Colonic mucosa (tissue), 4 donors: ENCODE results near the gene POU2F1. TPM values are rescaled to one million over a fixed set of nuclear protein-coding genes. Genes with fewer than 3 reads are reported as not detected.

Source experiments
- DNase-seq: peaks from one replicate; pipeline ENCODE4 v3.0.0-alpha.2; 2020
- H3K27ac ChIP-seq: fragments of 200-600 bp; one replicate; pipeline ENCODE4 v1.8.0; 2021
- H3K27me3 ChIP-seq: fragments of 200-600 bp; one replicate; pipeline ENCODE4 v1.8.0; 2021
- H3K36me3 ChIP-seq: fragments of 200-600 bp; one replicate; pipeline ENCODE4 v1.8.0; 2021
- H3K4me1 ChIP-seq: fragments of 200-600 bp; one replicate; pipeline ENCODE4 v1.8.0; 2021; ENCODE audit warnings: mild to moderate bottlenecking
- H3K4me3 ChIP-seq: fragments of 200-600 bp; one replicate; pipeline ENCODE4 v1.8.0; 2021
- H3K9ac ChIP-seq, 2 donors: one replicate each; pipeline ENCODE4 v1.7.0; 2013; ENCODE audit warnings: control low read depth in 2 of 2, low read depth in 2 of 2, low read length in 2 of 2
- H3K9me3 ChIP-seq: fragments of 200-600 bp; one replicate; pipeline ENCODE4 v1.8.0; 2021
- intact Hi-C: fragments of 100-400 bp; cut with DNase I; formaldehyde crosslinking; loops from one replicate; pipeline ENCODE4 v1.14.1; 2022
- total RNA-seq, 2 donors: library from RNA; stranded (reverse); fragmentation: NEBNext Ultra II Directional in 1 of 2; extraction: Animal tissue kit (Norgen Biotek cat#: 25700) in 1 of 2; gene quantifications; one replicate each; pipeline ENCODE4 v1.2.1, GENCODE V29; 2021
- TF ChIP-seq, protein P1 (sequence below): fragments of 200-600 bp; IDR thresholded peaks from one replicate; pipeline ENCODE4 v1.8.0; 2022; ENCODE audit warnings: antibody characterized with exemption, mild to moderate bottlenecking
- donor health status: healthy.
- donor health status: DM: no; HTN: no; CAD: no.
- donor health status: DM: no; HTN: no; CAD: no.

Gene POU2F1
- total RNA-seq, 2 donors from 2014 or later, result 16.4 to 24.4 TPM

DNA sequence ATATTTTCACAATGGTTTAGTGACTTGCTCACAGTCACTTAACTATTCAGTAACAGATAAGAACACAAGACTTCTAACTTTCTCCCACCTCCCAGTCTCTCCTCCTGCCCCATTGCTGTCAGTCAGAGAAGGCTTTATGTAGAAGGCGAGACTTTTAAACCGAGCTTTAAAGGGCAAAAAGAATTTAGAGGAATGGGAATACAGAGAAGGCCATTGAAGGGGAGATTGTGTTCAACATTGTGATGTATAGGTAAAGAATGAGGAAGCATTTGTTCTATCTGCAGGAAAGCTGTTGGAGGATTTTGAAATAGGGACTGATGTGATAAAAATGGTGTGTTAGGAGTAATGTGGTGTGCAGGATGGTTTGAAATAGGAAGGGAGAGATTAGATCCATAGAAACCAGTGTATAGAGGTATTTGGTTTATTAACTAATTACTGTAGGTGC lies 7.3 kb downstream of the POU2F1 start:
- TF ChIP-seq, protein P1, sequence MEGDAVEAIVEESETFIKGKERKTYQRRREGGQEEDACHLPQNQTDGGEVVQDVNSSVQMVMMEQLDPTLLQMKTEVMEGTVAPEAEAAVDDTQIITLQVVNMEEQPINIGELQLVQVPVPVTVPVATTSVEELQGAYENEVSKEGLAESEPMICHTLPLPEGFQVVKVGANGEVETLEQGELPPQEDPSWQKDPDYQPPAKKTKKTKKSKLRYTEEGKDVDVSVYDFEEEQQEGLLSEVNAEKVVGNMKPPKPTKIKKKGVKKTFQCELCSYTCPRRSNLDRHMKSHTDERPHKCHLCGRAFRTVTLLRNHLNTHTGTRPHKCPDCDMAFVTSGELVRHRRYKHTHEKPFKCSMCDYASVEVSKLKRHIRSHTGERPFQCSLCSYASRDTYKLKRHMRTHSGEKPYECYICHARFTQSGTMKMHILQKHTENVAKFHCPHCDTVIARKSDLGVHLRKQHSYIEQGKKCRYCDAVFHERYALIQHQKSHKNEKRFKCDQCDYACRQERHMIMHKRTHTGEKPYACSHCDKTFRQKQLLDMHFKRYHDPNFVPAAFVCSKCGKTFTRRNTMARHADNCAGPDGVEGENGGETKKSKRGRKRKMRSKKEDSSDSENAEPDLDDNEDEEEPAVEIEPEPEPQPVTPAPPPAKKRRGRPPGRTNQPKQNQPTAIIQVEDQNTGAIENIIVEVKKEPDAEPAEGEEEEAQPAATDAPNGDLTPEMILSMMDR, result no peak
- intact Hi-C loops, result no loop called here

DNA sequence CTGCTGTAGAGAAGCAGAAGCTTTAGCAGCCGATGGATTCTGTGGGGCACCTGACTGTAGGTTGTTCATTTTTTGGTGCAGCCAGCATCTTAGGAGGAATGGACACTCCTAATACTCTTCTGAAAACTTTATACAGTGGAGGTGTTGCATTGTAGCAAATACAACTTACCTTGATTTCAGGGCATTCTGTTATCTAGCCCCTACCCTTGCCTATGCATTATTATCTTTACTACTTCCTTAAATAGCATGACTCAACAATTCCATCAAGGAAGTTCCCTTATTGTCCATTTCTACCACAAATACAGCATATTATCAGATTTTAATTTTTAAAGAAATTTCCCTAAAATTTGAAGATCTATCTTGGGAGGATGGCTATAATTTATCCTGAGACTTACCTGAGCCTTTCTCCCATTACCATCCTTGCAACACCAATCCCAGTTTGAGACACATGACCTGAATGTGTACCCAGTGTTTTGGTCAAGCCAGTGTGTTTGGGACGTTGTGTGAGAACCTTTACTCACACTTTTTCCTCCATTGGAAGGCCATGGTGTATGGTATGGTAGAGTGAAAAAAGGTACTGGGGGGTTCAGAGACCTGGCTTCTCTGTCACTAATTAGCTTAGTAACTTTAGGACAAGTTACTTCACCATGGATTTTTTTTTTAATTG lies 9.2 kb downstream of the POU2F1 start:
- no peak overlapping the region for H3K9ac ChIP-seq
- TF ChIP-seq, protein P1, result no peak
- no peaks in the 10 kb centered on the region for H3K36me3 ChIP-seq
- H3K27me3 ChIP-seq, result no peaks in the 10 kb centered on the region
- intact Hi-C loops, result no loop called here
- no peak overlapping the region for H3K27ac ChIP-seq
- H3K4me1 ChIP-seq, result no peaks in the 10 kb centered on the region
- no peak for DNase-seq
- no peaks in the 10 kb centered on the region for H3K9me3 ChIP-seq
- no peak overlapping the region for H3K4me3 ChIP-seq

More for the DNA sequence above, 7.3 kb downstream of the POU2F1 start:
- no peak for DNase-seq
- no peaks in the 10 kb centered on the region for H3K27me3 ChIP-seq
- H3K4me1 ChIP-seq, result no peaks in the 10 kb centered on the region
- no peaks in the 10 kb centered on the region for H3K36me3 ChIP-seq
- H3K4me3 ChIP-seq, result no peak overlapping the region
- peak overlapping the region in 1 of 2 donors; percentile 61 for H3K9ac ChIP-seq
- peak overlapping the region; percentile 69 for H3K27ac ChIP-seq
- H3K9me3 ChIP-seq, result no peaks in the 10 kb centered on the region

DNA sequence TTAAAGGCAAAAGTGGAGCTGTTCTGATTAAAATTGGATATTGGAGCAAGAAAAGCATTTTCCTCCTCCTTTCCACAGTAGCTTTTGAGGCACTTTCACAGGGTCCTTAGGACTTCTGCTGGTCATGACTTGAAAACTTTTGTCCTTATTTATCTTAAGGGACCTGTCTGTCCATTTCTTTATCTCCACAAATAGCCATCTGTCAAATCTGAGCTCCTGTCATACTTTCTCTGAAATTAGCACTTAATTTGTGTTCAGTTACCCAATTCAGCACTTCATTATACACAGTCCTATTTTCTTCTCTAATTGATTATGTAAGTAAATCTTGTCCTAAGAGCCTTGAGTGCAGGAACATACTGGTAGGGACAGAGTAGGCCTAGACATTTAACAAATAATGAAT lies 9.8 kb downstream of the POU2F1 start:
- DNase-seq, result no peak
- Histone ChIP-seq H3K9ac (no peak overlapping the region), H3K36me3 (no peaks in the 10 kb centered on the region), H3K4me1 (no peaks in the 10 kb centered on the region), H3K4me3 (no peak overlapping the region), H3K9me3 (no peaks in the 10 kb centered on the region), H3K27ac (no peak overlapping the region), H3K27me3 (no peaks in the 10 kb centered on the region)
- TF ChIP-seq, protein P1, result no peak
- intact Hi-C loops, result no loop called here

DNA sequence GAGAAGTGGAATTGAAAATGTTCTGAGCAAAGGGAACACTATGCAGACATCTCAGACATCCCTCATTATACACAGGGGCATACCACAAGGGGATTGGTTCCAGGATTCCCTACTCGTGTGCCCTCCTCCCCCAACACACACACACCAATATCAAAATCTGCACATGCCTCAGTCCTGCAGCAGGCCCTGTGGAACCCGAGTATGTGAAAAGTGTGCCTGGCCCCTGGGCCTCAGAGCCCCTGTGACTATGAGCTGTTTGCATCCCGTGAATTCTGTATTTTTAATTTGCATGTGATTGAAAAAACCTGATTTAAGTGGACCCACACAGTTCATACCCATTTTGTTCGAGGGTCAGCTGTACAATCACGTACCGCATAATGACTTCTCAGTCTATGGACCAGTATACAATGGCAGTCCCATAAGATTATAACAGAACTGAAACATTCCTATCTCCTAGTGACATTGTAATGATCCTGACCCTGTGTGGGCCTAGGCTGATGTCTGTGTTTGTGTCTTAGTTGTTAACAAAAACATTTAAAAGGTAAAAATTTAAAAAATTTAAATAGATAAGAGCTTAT lies 11.3 kb downstream of the POU2F1 start:
- TF ChIP-seq, protein P1, result no peak
- Histone ChIP-seq H3K4me1 (no peaks in the 10 kb centered on the region), H3K27me3 (no peaks in the 10 kb centered on the region), H3K27ac (no peak overlapping the region), H3K9me3 (no peaks in the 10 kb centered on the region), H3K9ac (no peak overlapping the region), H3K36me3 (no peaks in the 10 kb centered on the region), H3K4me3 (no peak overlapping the region)
- no peak for DNase-seq
- intact Hi-C loops, result no loop called here

DNA sequence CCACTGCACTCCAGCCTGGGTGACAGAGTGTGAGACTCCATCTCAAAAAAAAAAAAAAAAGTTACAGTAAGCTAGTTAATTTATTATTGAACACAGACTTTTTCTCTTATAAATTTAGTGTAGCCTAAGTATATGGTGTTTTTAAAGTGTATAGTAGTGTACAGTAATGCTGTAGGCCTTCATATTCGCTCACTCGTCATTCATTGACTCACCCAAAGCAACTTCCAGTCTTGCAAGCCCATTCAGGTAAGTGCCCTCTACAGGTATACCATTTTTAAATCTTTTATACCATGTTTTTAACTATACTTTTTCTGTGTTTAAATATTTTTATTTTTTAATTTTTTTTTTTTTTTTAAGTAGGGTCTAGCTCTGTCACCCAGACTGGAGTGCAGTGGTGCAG lies 12.1 kb downstream of the POU2F1 start:
- no peaks in the 10 kb centered on the region for H3K36me3 ChIP-seq
- DNase-seq, result no peak
- H3K4me1 ChIP-seq, result no peaks in the 10 kb centered on the region
- no peak overlapping the region for H3K9ac ChIP-seq
- TF ChIP-seq, protein P1, result no peak
- no peak overlapping the region for H3K27ac ChIP-seq
- H3K27me3 ChIP-seq, result no peaks in the 10 kb centered on the region
- no peak overlapping the region for H3K4me3 ChIP-seq
- no peaks in the 10 kb centered on the region for H3K9me3 ChIP-seq
- intact Hi-C loops, result no loop called here
